AG10803 (cell line): ENCODE measurements around the gene BDKRB2.
A peak's percentile ranks its signal among the peaks of the same experiment; 100 is the strongest.

Experiments
- DNase-seq: peaks from one replicate; pipeline ENCODE4 v3.0.0; 2010; ENCODE audit warnings: low read depth
- H3K4me3 ChIP-seq: 2 replicates; pipeline ENCODE4 v1.5.1; 2011; ENCODE audit warnings: mild to moderate bottlenecking, low read length, control low read depth
- CTCF ChIP-seq: conservative IDR thresholded peaks from 2 replicates; pipeline ENCODE4 v1.5.1; 2011; ENCODE audit warnings: mild to moderate bottlenecking, low read length, control low read depth, inconsistent platforms

BDKRB2 gene

GRCh38 chr14:96275177-96276112 is 70.8 kb downstream of the BDKRB2 start:
- TF ChIP-seq CTCF: peak; percentile 99
- DNase-seq: peak; percentile 79
- H3K4me3 ChIP-seq: no peak overlapping the region

GRCh38 chr14:96277890-96278289 is 73.3 kb downstream of the BDKRB2 start:
- no peak for TF ChIP-seq CTCF
- DNase-seq: no peak
- H3K4me3 ChIP-seq: no peak overlapping the region

- DNase-seq: peak; percentile 29
- H3K4me3 ChIP-seq: no peak overlapping the region
- no peak for TF ChIP-seq CTCF
Observed at GRCh38 chr14:96279564-96279963, 74.9 kb downstream of the BDKRB2 start.

GRCh38 chr14:96280104-96280503 is 75.5 kb downstream of the BDKRB2 start:
- no peak for TF ChIP-seq CTCF
- no peak overlapping the region for H3K4me3 ChIP-seq
- DNase-seq: no peak

- DNase-seq: no peak
- TF ChIP-seq CTCF: no peak
- no peak overlapping the region for H3K4me3 ChIP-seq
Observed at GRCh38 chr14:96281486-96281885, 76.8 kb downstream of the BDKRB2 start.

- no peak for DNase-seq
- no peak overlapping the region for H3K4me3 ChIP-seq
- TF ChIP-seq CTCF: no peak
Observed at GRCh38 chr14:96284008-96284407, 79.4 kb downstream of the BDKRB2 start.

GRCh38 chr14:96284430-96284829 is 79.8 kb downstream of the BDKRB2 start:
- DNase-seq: no peak
- no peak for TF ChIP-seq CTCF
- H3K4me3 ChIP-seq: no peak overlapping the region
